HEK293 (cell line): ENCODE data around the gene ASIC1.
A peak's percentile ranks its signal among the peaks of the same experiment; 100 is the strongest.

Source experiments
- CTCF ChIA-PET: fragments of 350-600 bp; formaldehyde crosslinking; extraction: SDS; loops from one replicate; lab custom pipeline; 2021; ENCODE audit warnings: antibody characterized with exemption; lab: Yijun Ruan, JAX
- POLR2A ChIA-PET: fragments of 300-600 bp; formaldehyde crosslinking; extraction: SDS; loops from one replicate; lab custom pipeline; 2020; ENCODE audit warnings: antibody characterized with exemption, inconsistent platforms; lab: Yijun Ruan, JAX
- H3K27ac ChIP-seq: fragments of 200-500 bp; sonication (Bioruptor generic); 2 replicates; pipeline ENCODE4 v1.5.1; 2014; ENCODE audit warnings: low read depth, low read length, control low read depth, inconsistent platforms; ENCODE audit errors: extremely low read depth
- H3K36me3 ChIP-seq, 2 experiments: fragments of 200-500 bp in 1 of 2; sonication (Bioruptor generic) in 1 of 2; 1 replicate in 1 of 2; 2 replicates in 1 of 2; pipeline ENCODE4 v1.5.1; 2014 to 2017; ENCODE audit warnings: inconsistent platforms in 2 of 2, low read length in 2 of 2; ENCODE audit not compliant: control insufficient read depth in 2 of 2, insufficient read depth in 1 of 2
- H3K4me1 ChIP-seq: fragments of 200-500 bp; sonication (Bioruptor generic); 2 replicates; pipeline ENCODE4 v1.5.1; 2014; ENCODE audit warnings: mild to moderate bottlenecking, low read length, inconsistent platforms; ENCODE audit not compliant: control insufficient read depth, insufficient read depth
- H3K4me3 ChIP-seq: 2 replicates; pipeline ENCODE4 v1.5.1; 2011; ENCODE audit warnings: low read depth, mild to moderate bottlenecking, control low read depth, low read length, moderate library complexity
- H3K9me3 ChIP-seq: fragments of 200-500 bp; sonication (Bioruptor generic); 2 replicates; pipeline ENCODE4 v1.5.1; 2014; ENCODE audit warnings: low read depth, low read length, inconsistent platforms; ENCODE audit not compliant: control insufficient read depth, insufficient read depth
- HOXC10 ChIP-seq: sonication (generic); formaldehyde crosslinking; IDR thresholded peaks from 2 replicates; pipeline ENCODE4 v1.8.1; 2023; ENCODE audit warnings: mild to moderate bottlenecking, missing genetic modification reagents
- HOXD13 ChIP-seq: sonication (generic); formaldehyde crosslinking; IDR thresholded peaks from 2 replicates; pipeline ENCODE4 v1.8.0; 2022; ENCODE audit warnings: missing genetic modification reagents, borderline replicate concordance
- MEIS1 ChIP-seq: sonication (generic); formaldehyde crosslinking; IDR thresholded peaks from 2 replicates; pipeline ENCODE4 v1.8.1; 2022; ENCODE audit warnings: missing genetic modification reagents, mild to moderate bottlenecking, borderline replicate concordance
- PRDM4 ChIP-seq: fragments of 450-650 bp; formaldehyde crosslinking; IDR thresholded peaks from 2 replicates; pipeline ENCODE4 v1.5.1; 2017; ENCODE audit warnings: missing biosample characterization, missing genetic modification characterization
- RBAK ChIP-seq: fragments of 450-650 bp; formaldehyde crosslinking; IDR thresholded peaks from 2 replicates; pipeline ENCODE4 v1.5.1; 2016; ENCODE audit warnings: missing biosample characterization, missing genetic modification characterization
- SALL2 ChIP-seq: fragments of 450-650 bp; formaldehyde crosslinking; IDR thresholded peaks from 2 replicates; pipeline ENCODE4 v1.5.0; 2017; ENCODE audit warnings: missing biosample characterization, mild to moderate bottlenecking, missing genetic modification characterization, borderline replicate concordance
- SCRT2 ChIP-seq: fragments of 450-650 bp; formaldehyde crosslinking; IDR thresholded peaks from 2 replicates; pipeline ENCODE4 v1.5.1; 2016; ENCODE audit warnings: missing biosample characterization, missing genetic modification characterization
- SETDB1 ChIP-seq: IDR thresholded peaks from one replicate; pipeline ENCODE4 v1.6.1; 2017; ENCODE audit warnings: mild to moderate bottlenecking, low read length, moderate library complexity, mixed read lengths; ENCODE audit not compliant: insufficient read length
- SP7 ChIP-seq: fragments of 450-650 bp; formaldehyde crosslinking; IDR thresholded peaks from 2 replicates; pipeline ENCODE4 v1.5.1; 2016; ENCODE audit warnings: missing biosample characterization, missing genetic modification characterization
- ZBTB20 ChIP-seq: fragments of 450-650 bp; formaldehyde crosslinking; IDR thresholded peaks from 2 replicates; pipeline ENCODE4 v1.5.1; 2016; ENCODE audit warnings: missing biosample characterization, missing genetic modification characterization
- ZFP41 ChIP-seq: fragments of 450-650 bp; formaldehyde crosslinking; IDR thresholded peaks from 2 replicates; pipeline ENCODE4 v1.5.1; 2016; ENCODE audit warnings: missing biosample characterization, missing genetic modification characterization, borderline replicate concordance
- ZNF10 ChIP-seq: fragments of 450-650 bp; formaldehyde crosslinking; IDR thresholded peaks from 2 replicates; pipeline ENCODE4 v1.5.1; 2017; ENCODE audit warnings: missing biosample characterization, missing genetic modification characterization
- ZNF157 ChIP-seq: fragments of 450-650 bp; formaldehyde crosslinking; IDR thresholded peaks from 2 replicates; pipeline ENCODE4 v1.5.1; 2016; ENCODE audit warnings: missing biosample characterization, missing genetic modification characterization
- ZNF184 ChIP-seq: fragments of 450-650 bp; IDR thresholded peaks from 2 replicates; pipeline ENCODE4 v1.5.1; 2018; ENCODE audit warnings: missing biosample characterization, mild to moderate bottlenecking, missing genetic modification characterization
- ZNF2 ChIP-seq: fragments of 450-650 bp; formaldehyde crosslinking; IDR thresholded peaks from 2 replicates; pipeline ENCODE4 v1.5.1; 2016; ENCODE audit warnings: missing biosample characterization, missing genetic modification characterization
- ZNF214 ChIP-seq: fragments of 450-650 bp; formaldehyde crosslinking; IDR thresholded peaks from 2 replicates; pipeline ENCODE4 v1.5.1; 2017; ENCODE audit warnings: missing biosample characterization, mild to moderate bottlenecking, missing genetic modification characterization, borderline replicate concordance
- ZNF311 ChIP-seq: fragments of 450-650 bp; formaldehyde crosslinking; IDR thresholded peaks from 2 replicates; pipeline ENCODE4 v1.5.1; 2017; ENCODE audit warnings: missing biosample characterization, missing genetic modification characterization, borderline replicate concordance
- ZNF354C ChIP-seq: fragments of 450-650 bp; formaldehyde crosslinking; IDR thresholded peaks from 2 replicates; pipeline ENCODE4 v1.5.1; 2016; ENCODE audit warnings: missing biosample characterization, missing genetic modification characterization, low read depth, borderline replicate concordance
- ZNF426 ChIP-seq: fragments of 450-650 bp; formaldehyde crosslinking; IDR thresholded peaks from 2 replicates; pipeline ENCODE4 v1.5.1; 2017; ENCODE audit warnings: missing biosample characterization, missing genetic modification characterization, mild to moderate bottlenecking, inconsistent platforms, moderate library complexity
- ZNF488 ChIP-seq: fragments of 450-650 bp; formaldehyde crosslinking; IDR thresholded peaks from 2 replicates; pipeline ENCODE4 v1.5.1; 2016; ENCODE audit warnings: missing biosample characterization, missing genetic modification characterization
- ZNF585B ChIP-seq: fragments of 450-650 bp; formaldehyde crosslinking; IDR thresholded peaks from 2 replicates; pipeline ENCODE4 v1.5.1; 2016; ENCODE audit warnings: missing biosample characterization, missing genetic modification characterization
- ZNF792 ChIP-seq: fragments of 450-650 bp; formaldehyde crosslinking; IDR thresholded peaks from 2 replicates; pipeline ENCODE4 v1.5.1; 2016; ENCODE audit warnings: missing biosample characterization, missing genetic modification characterization
- TF ChIP-seq, protein P1 (sequence below): fragments of 450-650 bp; formaldehyde crosslinking; IDR thresholded peaks from 2 replicates; pipeline ENCODE4 v1.5.0; 2017; ENCODE audit warnings: missing biosample characterization, missing genetic modification characterization, borderline replicate concordance
- TF ChIP-seq, protein P2 (sequence below): fragments of 450-650 bp; formaldehyde crosslinking; IDR thresholded peaks from 2 replicates; pipeline ENCODE4 v1.5.1; 2016; ENCODE audit warnings: missing biosample characterization, missing genetic modification characterization
- TF ChIP-seq, protein P3 (sequence below): fragments of 450-650 bp; formaldehyde crosslinking; IDR thresholded peaks from 2 replicates; pipeline ENCODE4 v1.5.1; 2016; ENCODE audit warnings: missing biosample characterization, missing genetic modification characterization

The ASIC1 gene

DNA sequence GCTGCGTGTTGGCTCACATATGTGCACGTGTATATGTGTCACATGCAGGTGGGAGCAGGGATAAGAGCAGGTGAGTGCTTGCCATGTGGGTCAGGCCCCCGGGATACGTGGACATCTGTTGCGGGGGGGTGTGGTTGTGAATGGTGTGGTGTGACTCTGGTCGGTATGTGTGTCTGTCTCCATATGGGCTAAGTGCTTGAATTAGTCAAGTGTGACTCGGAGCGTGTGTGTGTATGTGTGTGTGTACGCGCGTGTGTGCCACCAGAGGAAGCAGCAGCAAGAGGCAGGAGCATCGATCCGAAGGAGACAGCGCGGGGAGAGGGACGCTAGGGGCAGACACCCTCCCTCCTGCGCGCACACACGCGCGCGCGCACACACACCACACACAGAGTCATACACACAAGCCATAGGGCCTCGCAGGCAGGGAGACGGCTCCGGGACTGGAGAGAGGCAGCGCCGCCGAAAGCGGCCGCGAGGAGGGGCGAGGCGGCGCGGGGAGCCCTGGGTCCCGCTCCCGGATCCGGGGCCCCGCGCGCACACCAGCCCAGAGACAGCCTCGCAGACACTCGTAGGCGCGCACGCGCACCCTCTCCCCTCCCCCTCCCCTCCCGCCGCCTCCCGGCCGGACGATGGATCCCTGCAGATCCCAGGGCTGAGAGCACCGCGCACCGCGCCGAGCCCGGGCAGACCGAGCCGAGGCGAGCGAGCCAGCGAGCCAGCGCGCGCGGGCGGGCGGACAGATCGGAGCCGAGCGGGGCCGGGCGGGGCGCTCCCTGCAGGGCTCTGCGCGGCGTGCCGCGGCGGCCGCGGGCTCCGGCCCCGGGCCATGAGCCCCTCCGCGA lies at the start of gene ASIC1:
ASIC1 (plus strand) TSS at position 597 of the 842 bp plus-strand sequence. CDS start 1,171 bp downstream, outside the sequence.
- ChIA-PET CTCF (interaction anchor here (0.7 to 4.5 kb wide), 16 partner anchors 9 to 204 kb away, joined by 3 to 67 read pairs (median 10); no protein-coding TSS in a partner anchor), POLR2A (no interaction called here)
- Histone ChIP-seq H3K4me3 (peak within 1 kb of the TSS; percentile 63), H3K4me1 (no peaks in the 10 kb centered on the region; the same call in 1 of the 2 replicates), H3K9me3 (no peaks in the 10 kb centered on the region), H3K36me3 (peaks cover 0 to 32% of the 10 kb centered on the region in 2 experiments; a peak in 1 of 3 replicates), H3K27ac (peak within 1 kb of the TSS; percentile 62; the same call in 1 of the 2 replicates)
- TF ChIP-seq ZNF792 (0 out of 2 replicates have a peak, but pooled peaks have one; percentile 56), ZNF426 (tag by site-specific recombination) (no peak), HOXC10 (CRISPR knock-in tag) (no peak), ZBTB20 (tag by site-specific recombination) (peak; percentile 84), SP7 (peak; percentile 64; the same call in 1 of the 2 replicates), ZNF488 (tag by site-specific recombination) (no peak), ZNF311 (tag by site-specific recombination) (no peak), SCRT2 (peak; percentile 96), RBAK (tag by site-specific recombination) (no peak), SALL2 (tag by site-specific recombination) (no peak), ZNF2 (peak; percentile 82; the same call in 1 of the 2 replicates), ZNF585B (tag by site-specific recombination) (no peak), ZNF184 (tag by site-specific recombination) (no peak), ZNF214 (tag by site-specific recombination) (no peak), ZFP41 (tag by site-specific recombination) (no peak), ZNF10 (tag by site-specific recombination) (no peak; the same call in 1 of the 2 replicates), ZNF157 (tag by site-specific recombination) (no peak), ZNF354C (tag by site-specific recombination) (no peak), SETDB1 (no peak), MEIS1 (no peak), HOXD13 (CRISPR knock-in tag) (no peak), PRDM4 (peak; percentile 31; the same call in 1 of the 2 replicates)
- TF ChIP-seq, protein P1, sequence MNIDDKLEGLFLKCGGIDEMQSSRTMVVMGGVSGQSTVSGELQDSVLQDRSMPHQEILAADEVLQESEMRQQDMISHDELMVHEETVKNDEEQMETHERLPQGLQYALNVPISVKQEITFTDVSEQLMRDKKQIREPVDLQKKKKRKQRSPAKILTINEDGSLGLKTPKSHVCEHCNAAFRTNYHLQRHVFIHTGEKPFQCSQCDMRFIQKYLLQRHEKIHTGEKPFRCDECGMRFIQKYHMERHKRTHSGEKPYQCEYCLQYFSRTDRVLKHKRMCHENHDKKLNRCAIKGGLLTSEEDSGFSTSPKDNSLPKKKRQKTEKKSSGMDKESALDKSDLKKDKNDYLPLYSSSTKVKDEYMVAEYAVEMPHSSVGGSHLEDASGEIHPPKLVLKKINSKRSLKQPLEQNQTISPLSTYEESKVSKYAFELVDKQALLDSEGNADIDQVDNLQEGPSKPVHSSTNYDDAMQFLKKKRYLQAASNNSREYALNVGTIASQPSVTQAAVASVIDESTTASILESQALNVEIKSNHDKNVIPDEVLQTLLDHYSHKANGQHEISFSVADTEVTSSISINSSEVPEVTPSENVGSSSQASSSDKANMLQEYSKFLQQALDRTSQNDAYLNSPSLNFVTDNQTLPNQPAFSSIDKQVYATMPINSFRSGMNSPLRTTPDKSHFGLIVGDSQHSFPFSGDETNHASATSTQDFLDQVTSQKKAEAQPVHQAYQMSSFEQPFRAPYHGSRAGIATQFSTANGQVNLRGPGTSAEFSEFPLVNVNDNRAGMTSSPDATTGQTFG (tag by site-specific recombination), result no peak
- TF ChIP-seq, protein P2, sequence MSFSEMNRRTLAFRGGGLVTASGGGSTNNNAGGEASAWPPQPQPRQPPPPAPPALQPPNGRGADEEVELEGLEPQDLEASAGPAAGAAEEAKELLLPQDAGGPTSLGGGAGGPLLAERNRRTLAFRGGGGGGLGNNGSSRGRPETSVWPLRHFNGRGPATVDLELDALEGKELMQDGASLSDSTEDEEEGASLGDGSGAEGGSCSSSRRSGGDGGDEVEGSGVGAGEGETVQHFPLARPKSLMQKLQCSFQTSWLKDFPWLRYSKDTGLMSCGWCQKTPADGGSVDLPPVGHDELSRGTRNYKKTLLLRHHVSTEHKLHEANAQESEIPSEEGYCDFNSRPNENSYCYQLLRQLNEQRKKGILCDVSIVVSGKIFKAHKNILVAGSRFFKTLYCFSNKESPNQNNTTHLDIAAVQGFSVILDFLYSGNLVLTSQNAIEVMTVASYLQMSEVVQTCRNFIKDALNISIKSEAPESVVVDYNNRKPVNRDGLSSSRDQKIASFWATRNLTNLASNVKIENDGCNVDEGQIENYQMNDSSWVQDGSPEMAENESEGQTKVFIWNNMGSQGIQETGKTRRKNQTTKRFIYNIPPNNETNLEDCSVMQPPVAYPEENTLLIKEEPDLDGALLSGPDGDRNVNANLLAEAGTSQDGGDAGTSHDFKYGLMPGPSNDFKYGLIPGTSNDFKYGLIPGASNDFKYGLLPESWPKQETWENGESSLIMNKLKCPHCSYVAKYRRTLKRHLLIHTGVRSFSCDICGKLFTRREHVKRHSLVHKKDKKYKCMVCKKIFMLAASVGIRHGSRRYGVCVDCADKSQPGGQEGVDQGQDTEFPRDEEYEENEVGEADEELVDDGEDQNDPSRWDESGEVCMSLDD, result peak; percentile 88
- TF ChIP-seq, protein P3, sequence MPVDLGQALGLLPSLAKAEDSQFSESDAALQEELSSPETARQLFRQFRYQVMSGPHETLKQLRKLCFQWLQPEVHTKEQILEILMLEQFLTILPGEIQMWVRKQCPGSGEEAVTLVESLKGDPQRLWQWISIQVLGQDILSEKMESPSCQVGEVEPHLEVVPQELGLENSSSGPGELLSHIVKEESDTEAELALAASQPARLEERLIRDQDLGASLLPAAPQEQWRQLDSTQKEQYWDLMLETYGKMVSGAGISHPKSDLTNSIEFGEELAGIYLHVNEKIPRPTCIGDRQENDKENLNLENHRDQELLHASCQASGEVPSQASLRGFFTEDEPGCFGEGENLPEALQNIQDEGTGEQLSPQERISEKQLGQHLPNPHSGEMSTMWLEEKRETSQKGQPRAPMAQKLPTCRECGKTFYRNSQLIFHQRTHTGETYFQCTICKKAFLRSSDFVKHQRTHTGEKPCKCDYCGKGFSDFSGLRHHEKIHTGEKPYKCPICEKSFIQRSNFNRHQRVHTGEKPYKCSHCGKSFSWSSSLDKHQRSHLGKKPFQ, result peak; percentile 94
